Upper lobe of left lung (tissue), 4 donors: ENCODE results near the gene ATP23.

Experiments
- POLR2A ChIP-seq, 4 donors: fragments of 450-650 bp; IDR thresholded peaks; one replicate each; pipeline ENCODE4 v1.5.1; 2016 to 2017; ENCODE audit warnings: antibody characterized with exemption in 4 of 4, mild to moderate bottlenecking in 2 of 4
- POLR2AphosphoS5 ChIP-seq, 2 donors: sonication (generic); formaldehyde crosslinking; IDR thresholded peaks; one replicate each; pipeline ENCODE4 v1.5.1; 2017; ENCODE audit warnings: antibody characterized with exemption in 2 of 2

- TF ChIP-seq POLR2AphosphoS5 (IDR thresholded peaks at IDR 0.05) (no peak), POLR2A (IDR thresholded peaks at IDR 0.05) (no peak)
Measured at GRCh38 chr12:57904426-57904825, 36.9 kb upstream of the ATP23 start.
